Heart left ventricle (tissue), 13 donors: ENCODE measurements around the gene ME1.

Source experiments
- POLR2A ChIP-seq, 2 donors: fragments of 450-650 bp; IDR thresholded peaks; one replicate each; pipeline ENCODE4 v1.6.1; 2017; ENCODE audit warnings: antibody characterized with exemption in 2 of 2, mild to moderate bottlenecking in 2 of 2, moderate library complexity in 2 of 2
- TF ChIP-seq, protein P1 (sequence below), 12 donors: fragments of 200-600 bp; sonication (generic) in 4 of 12; IDR thresholded peaks; one replicate each; pipeline versions ENCODE4 v1.5.0 to v1.8.0; 2018 to 2022; ENCODE audit warnings: antibody characterized with exemption in 12 of 12, mild to moderate bottlenecking in 5 of 12
- donor health status: ischemic (EF 13 %, LVEDD 7.1; RV severe dilation, severe dysfunction).
- donor health status: DM: no; HTN: yes; CAD: no.
- donor health status: DM: no; HTN: no; CAD: no.
- donor health status: ischemic (EF 25% LVEDD 6.9; RV normal size, moderate dysfunction).
- donor health status: ischemic (EF 25% LVEDD 5.7; RV mildly dilated, moderate dysfunction).
- donor health status: ischemic (EF 35%, LVEDD 5.7; RV mildly dilated, moderate dysfunction).
- donor health status: nonischemic (EF 11% LVEDD 7.7; RV severe dilation, severe dysfunction).
- donor health status: DM: yes; HTN: yes; CAD: no.
- donor health status: PGD.
- donor health status: ischemic (EF 29% LVEDD 5.4; RV normal size, mild dysfunction).
- donor health status: nonischemic (EF 23%, LVEDD 6.1; RV moderate dilation, normal function).

DNA sequence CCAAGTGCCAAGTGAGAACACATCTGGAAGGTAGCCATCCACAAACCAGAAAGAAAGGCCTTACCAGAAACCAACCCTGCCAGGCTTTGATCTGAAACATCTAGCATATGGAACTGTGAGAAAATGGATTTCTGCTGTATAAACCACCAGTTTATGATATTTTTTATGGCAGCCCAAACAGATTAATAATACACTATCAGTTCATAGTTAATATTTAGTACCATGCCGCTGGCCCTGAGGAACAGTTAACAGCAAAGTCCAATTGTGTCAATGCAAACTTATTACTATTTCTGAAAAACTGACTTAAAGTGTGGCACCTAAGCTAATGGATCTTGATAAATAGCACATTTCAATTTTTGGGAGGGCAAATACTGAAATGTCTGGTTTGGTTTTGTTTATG is 46.1 kb upstream of the ME1 start:
- TF ChIP-seq, protein P1, sequence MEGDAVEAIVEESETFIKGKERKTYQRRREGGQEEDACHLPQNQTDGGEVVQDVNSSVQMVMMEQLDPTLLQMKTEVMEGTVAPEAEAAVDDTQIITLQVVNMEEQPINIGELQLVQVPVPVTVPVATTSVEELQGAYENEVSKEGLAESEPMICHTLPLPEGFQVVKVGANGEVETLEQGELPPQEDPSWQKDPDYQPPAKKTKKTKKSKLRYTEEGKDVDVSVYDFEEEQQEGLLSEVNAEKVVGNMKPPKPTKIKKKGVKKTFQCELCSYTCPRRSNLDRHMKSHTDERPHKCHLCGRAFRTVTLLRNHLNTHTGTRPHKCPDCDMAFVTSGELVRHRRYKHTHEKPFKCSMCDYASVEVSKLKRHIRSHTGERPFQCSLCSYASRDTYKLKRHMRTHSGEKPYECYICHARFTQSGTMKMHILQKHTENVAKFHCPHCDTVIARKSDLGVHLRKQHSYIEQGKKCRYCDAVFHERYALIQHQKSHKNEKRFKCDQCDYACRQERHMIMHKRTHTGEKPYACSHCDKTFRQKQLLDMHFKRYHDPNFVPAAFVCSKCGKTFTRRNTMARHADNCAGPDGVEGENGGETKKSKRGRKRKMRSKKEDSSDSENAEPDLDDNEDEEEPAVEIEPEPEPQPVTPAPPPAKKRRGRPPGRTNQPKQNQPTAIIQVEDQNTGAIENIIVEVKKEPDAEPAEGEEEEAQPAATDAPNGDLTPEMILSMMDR (IDR thresholded peaks at IDR 0.05), result no peak
- TF ChIP-seq POLR2A (IDR thresholded peaks at IDR 0.05), result no peak
